ENCODE data around the gene ABCB8. TPM values are rescaled to one million over a fixed set of nuclear protein-coding genes. Genes with fewer than 3 reads are reported as not detected.

The ABCB8 gene
- 36.0 and 36.2 TPM in 2 replicates for total RNA-seq
- long read RNA-seq, full-length matches to known transcripts = 2 of 7 reads
- long read RNA-seq, partial matches to known transcripts = 0 of 7 reads
- long read RNA-seq, other reads (novel, unspliced or antisense) = 5 of 7 reads

- H3K4me3 Mint-ChIP-seq (ENCODE audit: low read depth) = peak within 1 kb of the TSS; percentile 87
- peak; percentile 55 for TF ChIP-seq CTCF (IDR thresholded peaks at IDR 0.05; ENCODE audit: unreplicated experiment)
These were observed at the start of gene ABCB8 for GRCh38 chr7:151028131-151028947. Gene ABCB8 (plus strand): TSS chr7:151028450. CDS start chr7:151028516, 66 bp downstream.

GRCh38 chr7:150979713-150980390 is 48.4 kb upstream of the ABCB8 start:
- H3K4me3 Mint-ChIP-seq (ENCODE audit: low read depth) = no peak overlapping the region
- DNase-seq (ENCODE audit: low spot score, unreplicated experiment) = no peak
- no peak overlapping the region for H3K27ac Mint-ChIP-seq
- H3K9me3 Mint-ChIP-seq (ENCODE audit: low read depth) = no peaks in the 10 kb centered on the region
- no peak for TF ChIP-seq CTCF (IDR thresholded peaks at IDR 0.05; ENCODE audit: unreplicated experiment)
- peaks cover 62% of the 10 kb centered on the region for H3K27me3 Mint-ChIP-seq
- H3K4me1 Mint-ChIP-seq (ENCODE audit: low read depth) = peaks cover 11% of the 10 kb centered on the region
- H3K36me3 Mint-ChIP-seq (ENCODE audit: insufficient read depth) = no peaks in the 10 kb centered on the region

More at GRCh38 chr7:151028131-151028947, at the start of gene ABCB8:
- Mint-ChIP-seq H3K9me3 (ENCODE audit: low read depth) (no peaks in the 10 kb centered on the region), H3K4me1 (ENCODE audit: low read depth) (peaks cover 19% of the 10 kb centered on the region), H3K27ac (peak within 1 kb of the TSS; percentile 97), H3K36me3 (ENCODE audit: insufficient read depth) (no peaks in the 10 kb centered on the region), H3K27me3 (peaks cover 17% of the 10 kb centered on the region)
- DNase-seq (ENCODE audit: low spot score, unreplicated experiment) = peak; percentile 97

GRCh38 chr7:150980663-150981062 is 47.6 kb upstream of the ABCB8 start:
- Mint-ChIP-seq H3K9me3 (ENCODE audit: low read depth) (no peaks in the 10 kb centered on the region), H3K27ac (no peak overlapping the region), H3K27me3 (peaks cover 62% of the 10 kb centered on the region), H3K36me3 (ENCODE audit: insufficient read depth) (no peaks in the 10 kb centered on the region), H3K4me1 (ENCODE audit: low read depth) (peaks cover 10% of the 10 kb centered on the region), H3K4me3 (ENCODE audit: low read depth) (no peak overlapping the region)
- DNase-seq (ENCODE audit: low spot score, unreplicated experiment) = no peak
- TF ChIP-seq CTCF (IDR thresholded peaks at IDR 0.05; ENCODE audit: unreplicated experiment) = no peak

DNA sequence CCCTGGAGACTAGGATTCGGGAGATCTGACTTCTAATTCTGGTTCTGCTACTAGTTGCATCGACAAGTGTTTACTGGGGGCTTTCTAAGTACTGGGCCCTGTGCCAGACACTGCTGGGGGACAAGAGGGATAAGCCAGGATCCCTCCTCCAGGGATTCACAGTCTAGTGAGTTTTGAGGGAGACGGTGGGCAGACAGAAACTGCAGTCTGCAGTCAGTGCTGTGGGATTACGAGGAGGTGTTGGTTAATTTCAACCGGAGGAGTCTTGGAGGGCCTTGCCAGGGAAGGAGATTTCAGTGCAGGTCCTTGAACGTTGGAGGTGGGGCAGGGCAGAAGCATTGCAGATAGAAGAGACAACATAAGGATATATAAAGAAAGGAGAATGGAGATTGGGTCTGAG is 46.6 kb upstream of the ABCB8 start:
- DNase-seq (ENCODE audit: low spot score, unreplicated experiment) = no peak
- Mint-ChIP-seq H3K27me3 (peaks cover 64% of the 10 kb centered on the region), H3K4me1 (ENCODE audit: low read depth) (peaks cover 10% of the 10 kb centered on the region), H3K36me3 (ENCODE audit: insufficient read depth) (no peaks in the 10 kb centered on the region), H3K9me3 (ENCODE audit: low read depth) (no peaks in the 10 kb centered on the region), H3K27ac (no peak overlapping the region), H3K4me3 (ENCODE audit: low read depth) (no peak overlapping the region)
- no peak for TF ChIP-seq CTCF (IDR thresholded peaks at IDR 0.05; ENCODE audit: unreplicated experiment)

GRCh38 chr7:150982351-150982750 is 45.9 kb upstream of the ABCB8 start:
- H3K9me3 Mint-ChIP-seq (ENCODE audit: low read depth) = no peaks in the 10 kb centered on the region
- H3K4me1 Mint-ChIP-seq (ENCODE audit: low read depth) = peaks cover 3% of the 10 kb centered on the region
- no peak overlapping the region for H3K4me3 Mint-ChIP-seq (ENCODE audit: low read depth)
- H3K27ac Mint-ChIP-seq = no peak overlapping the region
- no peaks in the 10 kb centered on the region for H3K36me3 Mint-ChIP-seq (ENCODE audit: insufficient read depth)
- H3K27me3 Mint-ChIP-seq = peaks cover 57% of the 10 kb centered on the region
- TF ChIP-seq CTCF (IDR thresholded peaks at IDR 0.05; ENCODE audit: unreplicated experiment) = no peak
- no peak for DNase-seq (ENCODE audit: low spot score, unreplicated experiment)
